Liver (tissue), 9 donors: Measurements from ENCODE around the gene KRTAP2-3. TPM values are rescaled to one million over a fixed set of nuclear protein-coding genes. Genes with fewer than 3 reads are reported as not detected.

Experiments used
- DNase-seq: peaks from one replicate; pipeline ENCODE4 v3.0.0-alpha.2; 2017; ENCODE audit warnings: low spot score
- H3K27ac ChIP-seq, 2 donors: one replicate each; pipeline ENCODE4 v1.7.0; 2013; ENCODE audit warnings: inconsistent platforms in 2 of 2, low read length in 2 of 2, control low read depth in 1 of 2, low read depth in 1 of 2, mild to moderate bottlenecking in 1 of 2
- H3K27me3 ChIP-seq, 4 donors: one replicate each; pipeline versions ENCODE4 v1.6.1 to v1.7.0; 2013; ENCODE audit warnings: low read length in 3 of 4, inconsistent platforms in 1 of 4, mild to moderate bottlenecking in 1 of 4, moderate library complexity in 1 of 4; ENCODE audit not compliant: control insufficient read depth in 4 of 4, insufficient read depth in 4 of 4
- H3K36me3 ChIP-seq, 4 donors: one replicate each; pipeline versions ENCODE4 v1.6.1 to v1.7.0; 2013; ENCODE audit warnings: low read length in 3 of 4, mild to moderate bottlenecking in 3 of 4, low read depth in 1 of 4, moderate library complexity in 1 of 4; ENCODE audit not compliant: control insufficient read depth in 4 of 4, insufficient read depth in 3 of 4
- H3K4me1 ChIP-seq, 4 donors: one replicate each; pipeline versions ENCODE4 v1.6.1 to v1.7.0; 2013; ENCODE audit warnings: low read length in 3 of 4, mild to moderate bottlenecking in 3 of 4, moderate library complexity in 1 of 4; ENCODE audit not compliant: control insufficient read depth in 4 of 4, insufficient read depth in 4 of 4
- H3K4me3 ChIP-seq, 3 donors: one replicate each; pipeline versions ENCODE4 v1.6.1 to v1.7.0; 2013; ENCODE audit warnings: low read length in 3 of 3, control low read depth in 1 of 3, low read depth in 1 of 3, mild to moderate bottlenecking in 1 of 3
- H3K9ac ChIP-seq, 2 donors: one replicate each; pipeline ENCODE4 v1.7.0; 2013; ENCODE audit warnings: low read length in 2 of 2, mild to moderate bottlenecking in 2 of 2, moderate library complexity in 2 of 2, control low read depth in 1 of 2, low read depth in 1 of 2
- H3K9me3 ChIP-seq, 4 donors: one replicate each; pipeline versions ENCODE4 v1.6.1 to v1.7.0; 2013; ENCODE audit warnings: low read length in 3 of 4; ENCODE audit not compliant: control insufficient read depth in 4 of 4
- ATF3 ChIP-seq: IDR thresholded peaks from 2 replicates; pipeline ENCODE4 v1.6.1; 2016; ENCODE audit warnings: antibody characterized with exemption
- CTCF ChIP-seq: fragments of 150-350 bp; IDR thresholded peaks from 2 replicates; pipeline ENCODE4 v1.5.1; 2017; ENCODE audit warnings: improper control_type of control experiment, low read depth, low read length; ENCODE audit not compliant: missing input control
- EGR1 ChIP-seq, 2 donors: IDR thresholded peaks; 2 replicates each; pipeline ENCODE4 v1.6.1; 2016 to 2018; ENCODE audit warnings: antibody characterized with exemption in 2 of 2, low read depth in 2 of 2
- FOXA1 ChIP-seq: IDR thresholded peaks from 2 replicates; pipeline ENCODE4 v1.6.1; 2016; ENCODE audit warnings: antibody characterized with exemption
- FOXA2 ChIP-seq: IDR thresholded peaks from 2 replicates; pipeline ENCODE4 v1.6.1; 2016; ENCODE audit warnings: antibody characterized with exemption
- GABPA ChIP-seq, 2 donors: IDR thresholded peaks in 1 of 2; conservative IDR thresholded peaks in 1 of 2; 2 replicates each; pipeline ENCODE4 v1.6.1; 2016; ENCODE audit warnings: antibody characterized with exemption in 2 of 2, mild to moderate bottlenecking in 1 of 2, moderate library complexity in 1 of 2
- HNF4A ChIP-seq, 2 donors: conservative IDR thresholded peaks; 2 replicates each; pipeline ENCODE4 v1.6.1; 2016; ENCODE audit warnings: antibody characterized with exemption in 2 of 2, mild to moderate bottlenecking in 2 of 2
- HNF4G ChIP-seq: IDR thresholded peaks from 2 replicates; pipeline ENCODE4 v1.6.1; 2016; ENCODE audit warnings: antibody characterized with exemption
- JUND ChIP-seq, 2 donors: IDR thresholded peaks; 2 replicates each; pipeline ENCODE4 v1.6.1; 2016; ENCODE audit warnings: antibody characterized with exemption in 2 of 2
- MAX ChIP-seq: IDR thresholded peaks from 2 replicates; pipeline ENCODE4 v1.6.1; 2016; ENCODE audit warnings: antibody characterized with exemption
- NR2F2 ChIP-seq: IDR thresholded peaks from 2 replicates; pipeline ENCODE4 v1.6.1; 2016; ENCODE audit warnings: antibody characterized with exemption
- RAD21 ChIP-seq, 2 donors: IDR thresholded peaks; 2 replicates each; pipeline ENCODE4 v1.6.1; 2016; ENCODE audit warnings: antibody characterized with exemption in 2 of 2, mild to moderate bottlenecking in 2 of 2
- RXRA ChIP-seq, 2 donors: IDR thresholded peaks; 2 replicates each; pipeline ENCODE4 v1.6.1; 2017 to 2018; ENCODE audit warnings: antibody characterized with exemption in 2 of 2, mild to moderate bottlenecking in 1 of 2
- SP1 ChIP-seq: IDR thresholded peaks from 2 replicates; pipeline ENCODE4 v1.6.1; 2018; ENCODE audit warnings: antibody characterized with exemption, mild to moderate bottlenecking
- TAF1 ChIP-seq: conservative IDR thresholded peaks from 2 replicates; pipeline ENCODE4 v1.6.1; 2016; ENCODE audit warnings: antibody characterized with exemption, mild to moderate bottlenecking
- YY1 ChIP-seq: IDR thresholded peaks from 2 replicates; pipeline ENCODE4 v1.6.1; 2016; ENCODE audit warnings: antibody characterized with exemption, mild to moderate bottlenecking
- WGBS: extraction: QIAGEN DNeasy Blood & Tissue Kit; methylation state at CpG from one replicate; pipeline ENCODE4 v1.1.7; 2013; 5-methylcytosine and 5-hydroxymethylcytosine counted together
- polyA plus RNA-seq, 2 donors: library from polyadenylated mRNA; stranded (reverse) in 1 of 2; unstranded in 1 of 2; fragments of 200-250 nt in 1 of 2; fragments of >200 nt in 1 of 2; fragmentation: Nextera tagmentation in 1 of 2; extraction: Ambion mirVana in 1 of 2; gene quantifications; one replicate each; pipeline versions ENCODE4 v1.2.1 to v1.2.3, GENCODE V29; 2013 to 2015
- total RNA-seq, 2 donors: library from RNA; depleted of rRNA; stranded (reverse); fragments of >200 nt; gene quantifications; one replicate each; pipeline ENCODE4 v1.2.3, GENCODE V29; 2014
- TF ChIP-seq, protein P1 (sequence below): IDR thresholded peaks from 2 replicates; pipeline ENCODE4 v1.6.1; 2016; ENCODE audit warnings: antibody characterized with exemption
- donor health status: healthy.
- donor health status: healthy.
- donor health status: healthy.
- donor health status: healthy.
- donor health status: healthy.

The KRTAP2-3 gene
- total and polyA plus RNA-seq, 4 donors: not detected

DNA sequence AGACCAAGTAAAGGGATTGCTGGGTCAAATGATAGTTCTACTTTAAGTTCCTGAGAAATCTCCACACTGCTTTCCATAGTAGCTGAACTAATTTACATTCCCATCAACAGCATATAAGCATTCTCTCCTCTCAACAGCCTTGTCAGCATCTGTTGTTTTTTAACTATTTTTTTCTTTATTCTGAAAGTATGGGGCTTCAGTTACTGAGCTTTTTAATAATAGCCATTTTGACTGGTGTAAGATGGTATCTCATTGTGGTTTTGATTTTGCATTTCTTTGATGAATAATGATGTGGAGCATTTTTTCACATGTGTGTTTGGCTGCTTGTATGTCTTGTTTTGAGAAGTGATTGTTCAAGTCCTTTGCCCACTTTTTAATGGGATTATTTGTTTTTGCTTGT, 7.3 kb downstream of the KRTAP2-3 start:
- no peak overlapping the region for H3K27ac ChIP-seq
- TF ChIP-seq JUND (IDR thresholded peaks at IDR 0.05): no peak
- TF ChIP-seq NR2F2: no peak
- no peak for TF ChIP-seq CTCF
- no peak for TF ChIP-seq RXRA (IDR thresholded peaks at IDR 0.05)
- TF ChIP-seq ATF3: no peak
- TF ChIP-seq MAX: no peak
- TF ChIP-seq FOXA2: no peak
- no peak for TF ChIP-seq RAD21 (IDR thresholded peaks at IDR 0.05)
- no peak overlapping the region for H3K9ac ChIP-seq
- H3K27me3 ChIP-seq: no peaks in the 10 kb centered on the region
- no peaks in the 10 kb centered on the region for H3K9me3 ChIP-seq
- no peaks in the 10 kb centered on the region for H3K36me3 ChIP-seq
- H3K4me3 ChIP-seq: no peak overlapping the region
- no peaks in the 10 kb centered on the region for H3K4me1 ChIP-seq
- no peak for DNase-seq

- peaks cover 0 to 3% (median 0%) of the 10 kb centered on the region in 4 donors for H3K27me3 ChIP-seq
- no peaks in the 10 kb centered on the region for H3K36me3 ChIP-seq
- 55% methylated on average over 2 of the region's 2 CpGs for WGBS
- no peaks in the 10 kb centered on the region for H3K9me3 ChIP-seq
- H3K27ac ChIP-seq: no peak overlapping the region
- H3K4me3 ChIP-seq: no peak overlapping the region
- TF ChIP-seq RXRA (IDR thresholded peaks at IDR 0.05): no peak
- no peak for TF ChIP-seq MAX
- no peak for TF ChIP-seq RAD21 (IDR thresholded peaks at IDR 0.05)
- no peak for TF ChIP-seq HNF4A (conservative IDR thresholded peaks at IDR 0.05)
- TF ChIP-seq ATF3: no peak
- TF ChIP-seq JUND (IDR thresholded peaks at IDR 0.05): no peak
- TF ChIP-seq GABPA (IDR thresholded peaks at IDR 0.05 in 1 of 2, conservative IDR thresholded peaks at IDR 0.05 in 1 of 2): no peak
- no peak for TF ChIP-seq FOXA1
- no peak for TF ChIP-seq HNF4G
- TF ChIP-seq TAF1: no peak
- no peak overlapping the region for H3K9ac ChIP-seq
- no peaks in the 10 kb centered on the region for H3K4me1 ChIP-seq
- DNase-seq: no peak
Observed at GRCh38 chr17:41049110-41049509, 10.8 kb downstream of the KRTAP2-3 start.

- Histone ChIP-seq H3K4me1 (no peaks in the 10 kb centered on the region), H3K36me3 (no peaks in the 10 kb centered on the region), H3K27me3 (peaks cover 0 to 3% (median 0%) of the 10 kb centered on the region in 4 donors), H3K27ac (no peak overlapping the region), H3K9me3 (no peaks in the 10 kb centered on the region), H3K9ac (no peak overlapping the region), H3K4me3 (no peak overlapping the region)
- 58% methylated on average over 7 of the region's 7 CpGs for WGBS
- DNase-seq: no peak
- TF ChIP-seq SP1 (no peak), HNF4A (conservative IDR thresholded peaks at IDR 0.05) (no peak), YY1 (no peak), HNF4G (no peak), JUND (IDR thresholded peaks at IDR 0.05) (no peak), MAX (no peak), RXRA (IDR thresholded peaks at IDR 0.05) (no peak), FOXA2 (no peak), TAF1 (no peak), EGR1 (IDR thresholded peaks at IDR 0.05; ENCODE audit: low read depth in 2 of 2) (no peak), RAD21 (IDR thresholded peaks at IDR 0.05) (no peak), NR2F2 (no peak), FOXA1 (no peak), CTCF (no peak), GABPA (IDR thresholded peaks at IDR 0.05 in 1 of 2, conservative IDR thresholded peaks at IDR 0.05 in 1 of 2) (no peak)
- TF ChIP-seq, protein P1, sequence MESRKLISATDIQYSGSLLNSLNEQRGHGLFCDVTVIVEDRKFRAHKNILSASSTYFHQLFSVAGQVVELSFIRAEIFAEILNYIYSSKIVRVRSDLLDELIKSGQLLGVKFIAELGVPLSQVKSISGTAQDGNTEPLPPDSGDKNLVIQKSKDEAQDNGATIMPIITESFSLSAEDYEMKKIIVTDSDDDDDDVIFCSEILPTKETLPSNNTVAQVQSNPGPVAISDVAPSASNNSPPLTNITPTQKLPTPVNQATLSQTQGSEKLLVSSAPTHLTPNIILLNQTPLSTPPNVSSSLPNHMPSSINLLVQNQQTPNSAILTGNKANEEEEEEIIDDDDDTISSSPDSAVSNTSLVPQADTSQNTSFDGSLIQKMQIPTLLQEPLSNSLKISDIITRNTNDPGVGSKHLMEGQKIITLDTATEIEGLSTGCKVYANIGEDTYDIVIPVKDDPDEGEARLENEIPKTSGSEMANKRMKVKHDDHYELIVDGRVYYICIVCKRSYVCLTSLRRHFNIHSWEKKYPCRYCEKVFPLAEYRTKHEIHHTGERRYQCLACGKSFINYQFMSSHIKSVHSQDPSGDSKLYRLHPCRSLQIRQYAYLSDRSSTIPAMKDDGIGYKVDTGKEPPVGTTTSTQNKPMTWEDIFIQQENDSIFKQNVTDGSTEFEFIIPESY: no peak
Observed at GRCh38 chr17:41048441-41048840, 11.5 kb downstream of the KRTAP2-3 start.
